H1 (cell line): ENCODE data around the gene RASSF5. TPM values are rescaled to one million over a fixed set of nuclear protein-coding genes. Genes with fewer than 3 reads are reported as not detected.

ENCODE experiments used
- CHD2 ChIP-seq: IDR thresholded peaks from 2 replicates; pipeline ENCODE4 v1.6.1; 2012; ENCODE audit warnings: low read length, improper control_type of control experiment
- polyA plus RNA-seq, 7 experiments: library from polyadenylated mRNA; depleted of rRNA in 3 of 7; stranded (reverse) in 5 of 7; unstranded in 2 of 7; fragments of >200 nt in 5 of 7; fragments of 200-250 nt in 2 of 7; gene quantifications; 1 replicate in 5 of 7; 2 replicates in 1 of 7; 4 replicates in 1 of 7; pipeline versions ENCODE4 v1.2.1 to v1.2.3, GENCODE V29; 2011 to 2013; ENCODE audit warnings: missing spikeins in 2 of 7, mixed read lengths in 2 of 7
- total RNA-seq: library from RNA; stranded (reverse); fragmentation: NEBNext Ultra II Directional; extraction: Animal tissue kit (Norgen Biotek cat#: 25700); gene quantifications from 2 replicates; pipeline ENCODE4 v1.2.1, GENCODE V29; 2021
- TF ChIP-seq, protein P1 (sequence below): IDR thresholded peaks from 2 replicates; pipeline ENCODE4 v1.6.1; 2012; ENCODE audit warnings: inconsistent platforms
- TF ChIP-seq, protein P2 (sequence below): IDR thresholded peaks from 2 replicates; pipeline ENCODE4 v1.6.1; 2012; ENCODE audit warnings: low read length, inconsistent platforms

The RASSF5 gene
- total and polyA plus RNA-seq, 2 of the 8 experiments (the other 6 are each of a cell fraction or from before 2014, with no cell fraction given): 0.82 to 1.8 TPM

DNA sequence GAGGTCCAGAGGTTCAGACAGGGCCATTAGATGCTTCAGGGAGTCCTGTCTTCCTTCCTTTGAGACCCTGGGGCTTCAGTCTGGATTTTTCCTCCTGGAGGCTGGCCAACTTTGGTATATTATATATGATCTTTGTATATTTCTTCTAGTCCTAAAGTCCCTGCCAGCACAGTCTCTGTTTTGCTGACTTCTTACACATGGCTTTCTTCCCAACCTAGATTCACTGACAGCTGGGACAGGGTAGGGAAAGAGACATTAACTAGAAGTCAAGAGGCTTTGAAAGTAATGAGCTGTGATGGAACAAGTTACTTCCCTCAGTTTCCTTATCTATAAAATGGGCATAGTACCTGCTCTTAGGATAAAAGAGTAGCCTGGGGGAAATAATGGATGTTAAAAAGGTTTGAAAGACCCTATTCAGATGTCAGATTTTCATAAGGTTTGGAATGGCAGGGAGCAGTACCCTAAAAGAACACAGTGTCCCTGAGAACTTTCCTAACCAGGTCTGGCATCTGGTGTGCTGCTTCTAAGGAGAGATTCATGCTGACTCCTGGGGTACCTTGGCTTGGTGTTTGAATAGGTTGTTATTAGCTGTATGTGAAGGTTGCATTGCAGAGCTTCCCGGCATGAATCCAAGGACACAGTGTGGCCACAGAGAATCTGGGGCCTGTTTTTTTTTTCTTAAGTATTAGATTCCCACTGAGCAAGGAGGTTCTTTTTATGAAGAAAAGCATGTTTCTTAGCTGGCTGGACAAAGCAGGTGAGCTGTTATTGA is 47.6 kb downstream of the RASSF5 start (continued):
- TF ChIP-seq, protein P1, sequence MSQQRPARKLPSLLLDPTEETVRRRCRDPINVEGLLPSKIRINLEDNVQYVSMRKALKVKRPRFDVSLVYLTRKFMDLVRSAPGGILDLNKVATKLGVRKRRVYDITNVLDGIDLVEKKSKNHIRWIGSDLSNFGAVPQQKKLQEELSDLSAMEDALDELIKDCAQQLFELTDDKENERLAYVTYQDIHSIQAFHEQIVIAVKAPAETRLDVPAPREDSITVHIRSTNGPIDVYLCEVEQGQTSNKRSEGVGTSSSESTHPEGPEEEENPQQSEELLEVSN: no peak
- no peak for TF ChIP-seq CHD2
- TF ChIP-seq, protein P2, sequence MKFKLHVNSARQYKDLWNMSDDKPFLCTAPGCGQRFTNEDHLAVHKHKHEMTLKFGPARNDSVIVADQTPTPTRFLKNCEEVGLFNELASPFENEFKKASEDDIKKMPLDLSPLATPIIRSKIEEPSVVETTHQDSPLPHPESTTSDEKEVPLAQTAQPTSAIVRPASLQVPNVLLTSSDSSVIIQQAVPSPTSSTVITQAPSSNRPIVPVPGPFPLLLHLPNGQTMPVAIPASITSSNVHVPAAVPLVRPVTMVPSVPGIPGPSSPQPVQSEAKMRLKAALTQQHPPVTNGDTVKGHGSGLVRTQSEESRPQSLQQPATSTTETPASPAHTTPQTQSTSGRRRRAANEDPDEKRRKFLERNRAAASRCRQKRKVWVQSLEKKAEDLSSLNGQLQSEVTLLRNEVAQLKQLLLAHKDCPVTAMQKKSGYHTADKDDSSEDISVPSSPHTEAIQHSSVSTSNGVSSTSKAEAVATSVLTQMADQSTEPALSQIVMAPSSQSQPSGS: no peak
